Nephron (organoid): Measurements from ENCODE around the gene ARHGAP18.

Experiments used
- H3K27ac Mint-ChIP-seq, 3 experiments: 2 replicates each; pipeline ENCODE4 v1.8.0; 2020; ENCODE audit warnings: mixed read lengths in 3 of 3, mild to moderate bottlenecking in 2 of 3, moderate library complexity in 1 of 3
- H3K27me3 Mint-ChIP-seq: 2 replicates; pipeline ENCODE4 v1.8.0; 2021; ENCODE audit warnings: low read depth, mild to moderate bottlenecking, moderate library complexity, mixed read lengths
- H3K36me3 Mint-ChIP-seq: 2 replicates; pipeline ENCODE4 v1.8.0; 2020; ENCODE audit warnings: low read depth, mixed read lengths
- H3K4me1 Mint-ChIP-seq: 2 replicates; pipeline ENCODE4 v1.8.0; 2020; ENCODE audit warnings: mixed read lengths
- H3K4me3 Mint-ChIP-seq, 3 experiments: 2 replicates each; pipeline ENCODE4 v1.8.0; 2020; ENCODE audit warnings: mild to moderate bottlenecking in 3 of 3, mixed read lengths in 3 of 3, moderate library complexity in 2 of 3
- H3K9me3 Mint-ChIP-seq: 2 replicates; pipeline ENCODE4 v1.8.0; 2020; ENCODE audit warnings: mixed read lengths
- TF ChIP-seq, protein P1 (sequence below), 3 experiments: fragments of 200-600 bp; sonication (generic); IDR thresholded peaks; one replicate each; pipeline ENCODE4 v1.5.0; 2021; ENCODE audit warnings: antibody characterized with exemption in 3 of 3; ENCODE audit not compliant: unreplicated experiment in 3 of 3

ARHGAP18 gene

DNA sequence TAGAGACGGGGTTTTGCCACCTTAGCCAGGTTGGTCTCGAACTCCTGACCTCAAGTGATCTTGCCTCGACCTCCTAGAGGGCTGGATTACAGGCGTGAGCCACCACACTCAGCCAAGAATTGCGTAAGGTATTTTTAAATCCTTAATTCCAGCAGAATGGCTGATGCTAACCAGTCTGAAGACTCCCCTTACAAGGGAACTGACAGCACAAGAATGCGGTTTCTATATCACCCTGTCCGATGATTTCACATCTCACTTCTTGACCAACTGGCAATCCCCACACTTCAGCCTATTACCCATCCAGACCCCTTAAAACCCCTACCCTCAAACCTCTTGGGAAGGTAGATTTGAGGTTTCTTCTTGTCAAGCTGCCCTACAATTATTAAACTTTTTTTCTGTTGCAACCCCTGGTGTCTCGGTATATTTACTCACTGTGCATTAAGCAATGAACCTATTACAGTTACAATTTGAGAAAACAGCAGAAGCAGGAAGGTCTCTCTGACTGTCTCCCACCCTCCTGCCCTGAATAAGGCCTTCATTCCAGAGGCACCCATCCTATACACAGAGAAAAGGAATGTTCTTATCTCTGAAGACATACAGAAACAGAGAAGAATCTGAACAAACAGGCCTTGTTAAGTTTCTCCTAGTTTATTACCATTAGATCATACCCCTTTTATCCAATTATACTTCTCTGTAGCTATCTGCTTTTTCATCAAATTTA is 164.9 kb downstream of the ARHGAP18 start:
- peaks cover 8% of the 10 kb centered on the region for H3K36me3 Mint-ChIP-seq
- H3K9me3 Mint-ChIP-seq: peaks cover 6% of the 10 kb centered on the region
- H3K27ac Mint-ChIP-seq: no peak overlapping the region
- no peak overlapping the region for H3K4me3 Mint-ChIP-seq
- H3K27me3 Mint-ChIP-seq: no peaks in the 10 kb centered on the region
- TF ChIP-seq, protein P1, sequence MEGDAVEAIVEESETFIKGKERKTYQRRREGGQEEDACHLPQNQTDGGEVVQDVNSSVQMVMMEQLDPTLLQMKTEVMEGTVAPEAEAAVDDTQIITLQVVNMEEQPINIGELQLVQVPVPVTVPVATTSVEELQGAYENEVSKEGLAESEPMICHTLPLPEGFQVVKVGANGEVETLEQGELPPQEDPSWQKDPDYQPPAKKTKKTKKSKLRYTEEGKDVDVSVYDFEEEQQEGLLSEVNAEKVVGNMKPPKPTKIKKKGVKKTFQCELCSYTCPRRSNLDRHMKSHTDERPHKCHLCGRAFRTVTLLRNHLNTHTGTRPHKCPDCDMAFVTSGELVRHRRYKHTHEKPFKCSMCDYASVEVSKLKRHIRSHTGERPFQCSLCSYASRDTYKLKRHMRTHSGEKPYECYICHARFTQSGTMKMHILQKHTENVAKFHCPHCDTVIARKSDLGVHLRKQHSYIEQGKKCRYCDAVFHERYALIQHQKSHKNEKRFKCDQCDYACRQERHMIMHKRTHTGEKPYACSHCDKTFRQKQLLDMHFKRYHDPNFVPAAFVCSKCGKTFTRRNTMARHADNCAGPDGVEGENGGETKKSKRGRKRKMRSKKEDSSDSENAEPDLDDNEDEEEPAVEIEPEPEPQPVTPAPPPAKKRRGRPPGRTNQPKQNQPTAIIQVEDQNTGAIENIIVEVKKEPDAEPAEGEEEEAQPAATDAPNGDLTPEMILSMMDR (IDR thresholded peaks at IDR 0.05; ENCODE audit: unreplicated experiment in 3 of 3): no peak
- H3K4me1 Mint-ChIP-seq: no peaks in the 10 kb centered on the region

DNA sequence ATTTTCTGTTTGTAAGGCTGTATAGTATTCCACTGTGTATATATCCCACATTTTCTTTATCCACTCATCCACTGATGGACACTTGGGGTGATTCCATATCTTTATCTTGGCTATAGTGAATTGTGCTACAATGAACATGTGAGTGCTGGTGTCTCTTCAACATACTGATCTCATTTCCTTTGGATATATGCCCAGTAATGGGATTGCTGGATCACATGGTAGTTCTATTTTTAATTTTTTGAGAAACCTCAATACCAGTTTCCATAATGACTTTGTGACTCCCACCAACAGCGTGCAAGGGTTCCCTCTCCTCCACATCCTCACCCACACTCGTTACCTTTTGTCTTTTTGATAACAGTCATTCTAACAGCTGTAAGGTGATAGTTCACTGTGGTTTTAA is 166.0 kb downstream of the ARHGAP18 start:
- peaks cover 8% of the 10 kb centered on the region for H3K36me3 Mint-ChIP-seq

DNA sequence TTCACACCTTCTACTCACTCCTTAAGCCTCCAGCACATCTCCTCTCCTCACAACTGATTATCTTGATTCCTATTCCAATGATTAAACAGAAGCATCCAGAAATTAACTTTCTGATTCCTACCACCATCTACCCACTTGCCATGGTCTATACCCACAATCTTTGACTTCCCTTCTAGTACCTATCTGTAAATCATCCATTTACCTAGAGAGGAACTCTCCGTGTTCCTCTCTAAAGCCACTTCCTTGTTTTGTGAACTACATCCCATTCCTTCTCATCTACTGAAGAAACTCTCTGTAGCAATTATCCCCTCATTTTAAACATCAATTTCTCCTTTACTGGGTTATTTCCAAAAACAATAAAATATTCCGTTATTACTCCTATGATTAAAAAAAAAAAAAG is 167.3 kb downstream of the ARHGAP18 start:
- no peaks in the 10 kb centered on the region for H3K27me3 Mint-ChIP-seq

More for the DNA sequence above, 166.0 kb downstream of the ARHGAP18 start:
- Mint-ChIP-seq H3K4me3 (no peak overlapping the region), H3K9me3 (peaks cover 6% of the 10 kb centered on the region), H3K4me1 (no peaks in the 10 kb centered on the region), H3K27ac (no peak overlapping the region), H3K27me3 (no peaks in the 10 kb centered on the region)
- TF ChIP-seq, protein P1 (IDR thresholded peaks at IDR 0.05; ENCODE audit: unreplicated experiment in 3 of 3): no peak

DNA sequence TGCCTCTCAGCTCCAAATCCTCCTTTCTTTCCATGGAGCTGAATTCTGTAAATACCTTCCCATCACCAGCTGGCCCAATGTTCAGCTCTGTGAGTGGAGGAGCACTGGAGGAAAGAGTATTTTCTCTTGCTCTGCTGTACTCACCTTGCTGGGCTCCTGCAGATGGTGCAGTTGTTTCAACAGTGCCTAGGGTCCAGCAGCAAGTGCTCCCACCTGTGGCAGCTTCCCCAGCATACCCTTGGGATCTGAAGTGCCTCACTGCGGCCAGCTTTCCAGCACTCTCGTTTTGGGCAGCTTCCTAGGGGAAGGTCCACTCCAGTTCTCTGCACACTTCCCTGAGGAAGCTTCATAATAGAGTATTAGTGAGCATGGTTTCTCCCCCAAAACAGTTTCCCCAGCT is 170.9 kb downstream of the ARHGAP18 start:
- H3K9me3 Mint-ChIP-seq: peaks cover under 1% of the 10 kb centered on the region
- H3K27ac Mint-ChIP-seq: no peak overlapping the region
- peaks cover 2% of the 10 kb centered on the region for H3K36me3 Mint-ChIP-seq
- no peak overlapping the region for H3K4me3 Mint-ChIP-seq
- TF ChIP-seq, protein P1 (IDR thresholded peaks at IDR 0.05; ENCODE audit: unreplicated experiment in 3 of 3): no peak
- H3K4me1 Mint-ChIP-seq: peaks cover 6% of the 10 kb centered on the region
- no peaks in the 10 kb centered on the region for H3K27me3 Mint-ChIP-seq

More for the DNA sequence above, 167.3 kb downstream of the ARHGAP18 start:
- no peak overlapping the region for H3K4me3 Mint-ChIP-seq
- TF ChIP-seq, protein P1 (IDR thresholded peaks at IDR 0.05; ENCODE audit: unreplicated experiment in 3 of 3): no peak
- peaks cover 8% of the 10 kb centered on the region for H3K36me3 Mint-ChIP-seq
- no peak overlapping the region for H3K27ac Mint-ChIP-seq
- peaks cover 6% of the 10 kb centered on the region for H3K9me3 Mint-ChIP-seq
- no peaks in the 10 kb centered on the region for H3K4me1 Mint-ChIP-seq

DNA sequence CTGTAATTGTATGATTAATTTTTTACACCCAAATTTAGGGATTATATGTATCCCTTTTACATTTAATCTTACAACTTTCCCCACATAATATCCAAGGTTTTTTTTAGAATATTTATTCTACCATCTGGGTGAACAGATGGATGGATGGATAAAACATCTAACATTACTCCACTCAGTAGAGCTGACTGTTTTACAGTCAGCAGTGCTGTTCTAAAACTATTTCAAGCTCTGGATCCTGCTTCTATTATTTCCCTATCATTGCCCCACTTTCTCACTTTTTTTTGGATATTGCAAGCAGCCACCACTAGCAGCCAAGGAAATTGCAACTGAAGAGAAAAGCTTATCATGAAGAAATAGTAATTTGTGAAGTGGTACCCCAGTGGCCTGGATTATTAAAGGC is 173.7 kb downstream of the ARHGAP18 start:
- H3K9me3 Mint-ChIP-seq: peaks cover 9% of the 10 kb centered on the region
- no peak overlapping the region for H3K4me3 Mint-ChIP-seq

More for the DNA sequence above, 173.7 kb downstream of the ARHGAP18 start:
- Mint-ChIP-seq H3K27ac (no peak overlapping the region), H3K27me3 (no peaks in the 10 kb centered on the region), H3K4me1 (peaks cover 6% of the 10 kb centered on the region), H3K36me3 (peaks cover 7% of the 10 kb centered on the region)
- TF ChIP-seq, protein P1 (IDR thresholded peaks at IDR 0.05; ENCODE audit: unreplicated experiment in 3 of 3): no peak
